MM.1S (cell line): ENCODE data around the gene ATG14.

Experiments
- DNase-seq: peaks from one replicate; pipeline ENCODE4 v3.0.0-alpha.2; 2015
- H2AFZ ChIP-seq: fragments of 300-600 bp; sonication (generic); 2 replicates; pipeline ENCODE4 v1.6.0; 2016; ENCODE audit warnings: antibody characterized with exemption, low read length
- H3F3A ChIP-seq: fragments of 300-600 bp; sonication (generic); 2 replicates; pipeline ENCODE4 v1.6.1; 2016; ENCODE audit warnings: mild to moderate bottlenecking, antibody characterized with exemption, low read length, moderate library complexity, mixed read lengths; ENCODE audit not compliant: insufficient read depth
- H3K27ac ChIP-seq: fragments of 300-600 bp; sonication (generic); 2 replicates; pipeline ENCODE4 v1.5.1; 2016; ENCODE audit warnings: mild to moderate bottlenecking, low read length
- H3K27me3 ChIP-seq: fragments of 300-600 bp; sonication (generic); replicated peaks from 2 replicates; pipeline ENCODE4 v1.6.0; 2016; ENCODE audit warnings: low read length; ENCODE audit not compliant: insufficient read depth
- H3K36me3 ChIP-seq: fragments of 300-600 bp; sonication (generic); replicated peaks from 2 replicates; pipeline ENCODE4 v1.6.1; 2016; ENCODE audit warnings: mild to moderate bottlenecking, low read length, mixed read lengths; ENCODE audit not compliant: insufficient read depth
- H3K4me1 ChIP-seq: fragments of 300-600 bp; sonication (generic); 2 replicates; pipeline ENCODE4 v1.6.1; 2016; ENCODE audit warnings: low read length, mixed read lengths
- H3K4me2 ChIP-seq: fragments of 300-600 bp; sonication (generic); 2 replicates; pipeline ENCODE4 v1.6.0; 2016; ENCODE audit warnings: low read depth, low read length
- H3K4me3 ChIP-seq: fragments of 300-600 bp; sonication (generic); 2 replicates; pipeline ENCODE4 v1.5.1; 2016; ENCODE audit warnings: low read length, mixed read lengths
- H3K79me2 ChIP-seq: fragments of 300-600 bp; sonication (generic); 2 replicates; pipeline ENCODE4 v1.6.1; 2016; ENCODE audit warnings: mixed run types, low read length, mixed read lengths
- H3K9ac ChIP-seq: fragments of 300-600 bp; sonication (generic); 2 replicates; pipeline ENCODE4 v1.6.1; 2016; ENCODE audit warnings: low read length, mixed read lengths
- H3K9me2 ChIP-seq: fragments of 300-600 bp; sonication (generic); replicated peaks from 2 replicates; pipeline ENCODE4 v1.6.1; 2016; ENCODE audit warnings: mild to moderate bottlenecking, low read length, mixed read lengths; ENCODE audit not compliant: insufficient read depth
- H3K9me3 ChIP-seq: fragments of 300-600 bp; sonication (generic); replicated peaks from 2 replicates; pipeline ENCODE4 v1.6.1; 2016; ENCODE audit warnings: mild to moderate bottlenecking, low read length, mixed read lengths; ENCODE audit not compliant: insufficient read depth
- H4K20me1 ChIP-seq: fragments of 300-600 bp; sonication (generic); 2 replicates; pipeline ENCODE4 v1.6.1; 2016; ENCODE audit warnings: mild to moderate bottlenecking, low read length, moderate library complexity, mixed read lengths; ENCODE audit not compliant: insufficient read depth
- CTCF ChIP-seq: fragments of 300-600 bp; sonication (generic); IDR thresholded peaks from 2 replicates; pipeline ENCODE4 v1.5.1; 2016; ENCODE audit warnings: antibody characterized with exemption, low read length, mixed read lengths
- EZH2 ChIP-seq: fragments of 300-600 bp; sonication (generic); optimal IDR thresholded peaks from 2 replicates; pipeline ENCODE3; 2017; ENCODE audit warnings: low read depth, mild to moderate bottlenecking, antibody characterized with exemption, low read length, mixed read lengths
- EZH2phosphoT487 ChIP-seq: fragments of 300-600 bp; sonication (generic); IDR thresholded peaks from 2 replicates; pipeline ENCODE4 v1.6.1; 2018; ENCODE audit warnings: antibody characterized with exemption, low read length

The ATG14 gene

GRCh38 chr14:55323910-55324309, 87.7 kb downstream of the ATG14 start:
- Histone ChIP-seq H3K4me3 (no peak overlapping the region), H3K4me2 (no peak overlapping the region), H3K27ac (no peak overlapping the region), H3K9ac (no peak overlapping the region), H4K20me1 (no peaks in the 10 kb centered on the region), H3K27me3 (no peaks in the 10 kb centered on the region), H3K36me3 (no peaks in the 10 kb centered on the region), H2AFZ (no peak overlapping the region), H3K79me2 (no peaks in the 10 kb centered on the region), H3F3A (no peaks in the 10 kb centered on the region), H3K4me1 (no peaks in the 10 kb centered on the region), H3K9me2 (no peaks in the 10 kb centered on the region), H3K9me3 (no peaks in the 10 kb centered on the region)
- TF ChIP-seq CTCF: no peak
- TF ChIP-seq EZH2: no peak
- TF ChIP-seq EZH2phosphoT487: no peak
- DNase-seq: no peak

GRCh38 chr14:55318694-55319093, 92.9 kb downstream of the ATG14 start:
- H3K9ac ChIP-seq: no peak overlapping the region
- no peak for TF ChIP-seq CTCF
- no peak for TF ChIP-seq EZH2phosphoT487
- H3K27ac ChIP-seq: no peak overlapping the region
- no peak overlapping the region for H3K4me3 ChIP-seq
- no peaks in the 10 kb centered on the region for H3K9me3 ChIP-seq
- no peaks in the 10 kb centered on the region for H3K27me3 ChIP-seq
- H3F3A ChIP-seq: no peaks in the 10 kb centered on the region
- no peaks in the 10 kb centered on the region for H3K79me2 ChIP-seq
- H3K4me2 ChIP-seq: no peak overlapping the region
- no peaks in the 10 kb centered on the region for H4K20me1 ChIP-seq
- H3K9me2 ChIP-seq: no peaks in the 10 kb centered on the region
- no peak for DNase-seq
- H2AFZ ChIP-seq: no peak overlapping the region
- no peaks in the 10 kb centered on the region for H3K4me1 ChIP-seq
- H3K36me3 ChIP-seq: no peaks in the 10 kb centered on the region

- H3K79me2 ChIP-seq: no peaks in the 10 kb centered on the region
- no peak for TF ChIP-seq CTCF
- TF ChIP-seq EZH2: no peak
- TF ChIP-seq EZH2phosphoT487: no peak
Measured at GRCh38 chr14:55317542-55318306, 93.9 kb downstream of the ATG14 start.

More at GRCh38 chr14:55317542-55318306, 93.9 kb downstream of the ATG14 start:
- Histone ChIP-seq H3K27ac (no peak overlapping the region), H2AFZ (no peak overlapping the region), H3K27me3 (no peaks in the 10 kb centered on the region), H3K4me2 (no peak overlapping the region), H3K9me2 (no peaks in the 10 kb centered on the region), H3K4me3 (no peak overlapping the region), H3K9me3 (no peaks in the 10 kb centered on the region), H3K4me1 (no peaks in the 10 kb centered on the region), H4K20me1 (no peaks in the 10 kb centered on the region), H3K36me3 (no peaks in the 10 kb centered on the region), H3F3A (no peaks in the 10 kb centered on the region), H3K9ac (no peak overlapping the region)
- DNase-seq: no peak
